Measurements from ENCODE around the gene LSAMP. TPM values are rescaled to one million over a fixed set of nuclear protein-coding genes. Genes with fewer than 3 reads are reported as not detected.

LSAMP gene
- polyA plus RNA-seq, 1 of the 3 experiments (the other 2 are of a cell fraction), result 6.6 TPM

DNA sequence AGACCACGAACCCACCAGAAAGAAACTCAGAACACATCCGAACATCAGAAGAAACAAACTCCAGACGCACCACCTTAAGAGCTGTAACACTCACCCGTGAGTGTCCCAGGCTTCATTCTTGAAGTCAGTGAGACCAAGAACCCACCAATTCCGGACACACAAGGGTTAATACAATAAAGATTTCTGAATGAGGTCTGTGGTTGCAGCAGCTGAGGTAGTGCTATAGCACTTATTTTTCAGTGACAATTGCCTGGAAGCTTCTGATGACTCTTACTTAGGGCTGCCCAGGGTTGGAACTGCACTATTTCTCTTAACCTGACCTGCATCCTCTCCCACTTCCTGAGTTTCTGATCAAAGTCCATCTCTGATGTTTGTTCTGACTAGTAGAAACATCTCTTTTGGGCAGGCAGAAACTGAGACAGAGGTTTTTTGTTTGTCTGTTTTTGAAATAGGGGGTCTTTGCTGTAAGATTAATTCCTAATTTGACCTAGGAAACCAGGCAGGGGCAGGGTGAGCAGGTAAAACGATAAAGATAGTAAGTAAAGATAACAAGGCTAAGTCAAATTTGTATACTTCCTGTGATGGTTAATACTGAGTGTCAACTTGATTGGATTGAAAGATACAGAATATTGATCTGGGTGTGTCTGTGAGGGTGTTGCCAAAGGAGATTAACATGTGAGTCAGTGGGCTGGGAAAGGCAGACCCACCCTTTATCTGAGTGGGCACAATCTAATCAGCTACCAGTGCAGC is 652.9 kb downstream of the LSAMP start:
- no peak overlapping the region for H3K4me3 ChIP-seq (ENCODE audit: low read depth in 2 of 2, low read length in 1 of 2)
- TF ChIP-seq JUND (IDR thresholded peaks at IDR 0.05) (no peak), SIN3A (IDR thresholded peaks at IDR 0.05; ENCODE audit: borderline replicate concordance, low read depth, low read length) (no peak), TAF1 (IDR thresholded peaks at IDR 0.05; ENCODE audit: borderline replicate concordance, low read depth, low read length) (no peak), FOXM1 (IDR thresholded peaks at IDR 0.05; ENCODE audit: low read depth) (no peak), MEF2A (IDR thresholded peaks at IDR 0.05; ENCODE audit: borderline replicate concordance, low read depth) (no peak), USF2 (IDR thresholded peaks at IDR 0.05; ENCODE audit: borderline replicate concordance, low read depth, low read length) (no peak), NFIC (IDR thresholded peaks at IDR 0.05; ENCODE audit: borderline replicate concordance) (no peak), RAD21 (IDR thresholded peaks at IDR 0.05; ENCODE audit: low read length) (no peak), NRF1 (IDR thresholded peaks at IDR 0.05; ENCODE audit: low read depth, low read length) (no peak), ELF1 (IDR thresholded peaks at IDR 0.05) (no peak), RCOR1 (IDR thresholded peaks at IDR 0.05; ENCODE audit: low read length) (no peak), GABPA (IDR thresholded peaks at IDR 0.05; ENCODE audit: low read depth) (no peak), CTCF (IDR thresholded peaks at IDR 0.05) (no peak), SMC3 (IDR thresholded peaks at IDR 0.05; ENCODE audit: low read depth, low read length) (no peak), EP300 (IDR thresholded peaks at IDR 0.05; ENCODE audit: borderline replicate concordance in 1 of 2, low read depth in 1 of 2, low read length in 1 of 2) (no peak)
- TF ChIP-seq, protein P1, sequence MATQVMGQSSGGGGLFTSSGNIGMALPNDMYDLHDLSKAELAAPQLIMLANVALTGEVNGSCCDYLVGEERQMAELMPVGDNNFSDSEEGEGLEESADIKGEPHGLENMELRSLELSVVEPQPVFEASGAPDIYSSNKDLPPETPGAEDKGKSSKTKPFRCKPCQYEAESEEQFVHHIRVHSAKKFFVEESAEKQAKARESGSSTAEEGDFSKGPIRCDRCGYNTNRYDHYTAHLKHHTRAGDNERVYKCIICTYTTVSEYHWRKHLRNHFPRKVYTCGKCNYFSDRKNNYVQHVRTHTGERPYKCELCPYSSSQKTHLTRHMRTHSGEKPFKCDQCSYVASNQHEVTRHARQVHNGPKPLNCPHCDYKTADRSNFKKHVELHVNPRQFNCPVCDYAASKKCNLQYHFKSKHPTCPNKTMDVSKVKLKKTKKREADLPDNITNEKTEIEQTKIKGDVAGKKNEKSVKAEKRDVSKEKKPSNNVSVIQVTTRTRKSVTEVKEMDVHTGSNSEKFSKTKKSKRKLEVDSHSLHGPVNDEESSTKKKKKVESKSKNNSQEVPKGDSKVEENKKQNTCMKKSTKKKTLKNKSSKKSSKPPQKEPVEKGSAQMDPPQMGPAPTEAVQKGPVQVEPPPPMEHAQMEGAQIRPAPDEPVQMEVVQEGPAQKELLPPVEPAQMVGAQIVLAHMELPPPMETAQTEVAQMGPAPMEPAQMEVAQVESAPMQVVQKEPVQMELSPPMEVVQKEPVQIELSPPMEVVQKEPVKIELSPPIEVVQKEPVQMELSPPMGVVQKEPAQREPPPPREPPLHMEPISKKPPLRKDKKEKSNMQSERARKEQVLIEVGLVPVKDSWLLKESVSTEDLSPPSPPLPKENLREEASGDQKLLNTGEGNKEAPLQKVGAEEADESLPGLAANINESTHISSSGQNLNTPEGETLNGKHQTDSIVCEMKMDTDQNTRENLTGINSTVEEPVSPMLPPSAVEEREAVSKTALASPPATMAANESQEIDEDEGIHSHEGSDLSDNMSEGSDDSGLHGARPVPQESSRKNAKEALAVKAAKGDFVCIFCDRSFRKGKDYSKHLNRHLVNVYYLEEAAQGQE (IDR thresholded peaks at IDR 0.05; ENCODE audit: low read depth, low read length), result no peak
- TF ChIP-seq, protein P2, sequence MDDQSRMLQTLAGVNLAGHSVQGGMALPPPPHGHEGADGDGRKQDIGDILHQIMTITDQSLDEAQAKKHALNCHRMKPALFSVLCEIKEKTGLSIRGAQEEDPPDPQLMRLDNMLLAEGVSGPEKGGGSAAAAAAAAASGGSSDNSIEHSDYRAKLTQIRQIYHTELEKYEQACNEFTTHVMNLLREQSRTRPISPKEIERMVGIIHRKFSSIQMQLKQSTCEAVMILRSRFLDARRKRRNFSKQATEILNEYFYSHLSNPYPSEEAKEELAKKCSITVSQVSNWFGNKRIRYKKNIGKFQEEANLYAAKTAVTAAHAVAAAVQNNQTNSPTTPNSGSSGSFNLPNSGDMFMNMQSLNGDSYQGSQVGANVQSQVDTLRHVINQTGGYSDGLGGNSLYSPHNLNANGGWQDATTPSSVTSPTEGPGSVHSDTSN (IDR thresholded peaks at IDR 0.05), result no peak
- TF ChIP-seq, protein P3, sequence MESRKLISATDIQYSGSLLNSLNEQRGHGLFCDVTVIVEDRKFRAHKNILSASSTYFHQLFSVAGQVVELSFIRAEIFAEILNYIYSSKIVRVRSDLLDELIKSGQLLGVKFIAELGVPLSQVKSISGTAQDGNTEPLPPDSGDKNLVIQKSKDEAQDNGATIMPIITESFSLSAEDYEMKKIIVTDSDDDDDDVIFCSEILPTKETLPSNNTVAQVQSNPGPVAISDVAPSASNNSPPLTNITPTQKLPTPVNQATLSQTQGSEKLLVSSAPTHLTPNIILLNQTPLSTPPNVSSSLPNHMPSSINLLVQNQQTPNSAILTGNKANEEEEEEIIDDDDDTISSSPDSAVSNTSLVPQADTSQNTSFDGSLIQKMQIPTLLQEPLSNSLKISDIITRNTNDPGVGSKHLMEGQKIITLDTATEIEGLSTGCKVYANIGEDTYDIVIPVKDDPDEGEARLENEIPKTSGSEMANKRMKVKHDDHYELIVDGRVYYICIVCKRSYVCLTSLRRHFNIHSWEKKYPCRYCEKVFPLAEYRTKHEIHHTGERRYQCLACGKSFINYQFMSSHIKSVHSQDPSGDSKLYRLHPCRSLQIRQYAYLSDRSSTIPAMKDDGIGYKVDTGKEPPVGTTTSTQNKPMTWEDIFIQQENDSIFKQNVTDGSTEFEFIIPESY (IDR thresholded peaks at IDR 0.05; ENCODE audit: borderline replicate concordance, low read depth), result no peak

More for the DNA sequence above, 652.9 kb downstream of the LSAMP start:
- no peaks in the 10 kb centered on the region for H3K79me2 ChIP-seq (ENCODE audit: insufficient read depth)
- H3K9me3 ChIP-seq, result no peaks in the 10 kb centered on the region
- WGBS (ENCODE audit: low lambda C conversion rate), result 83% methylated on average over 6 of the region's 6 CpGs
- no peaks in the 10 kb centered on the region for H3K36me3 ChIP-seq (replicated peaks in 1 of 2; ENCODE audit: control insufficient read depth in 1 of 2, insufficient read depth in 2 of 2, low read length in 1 of 2)
- H3K9me2 ChIP-seq, result no peaks in the 10 kb centered on the region
- no peak for DNase-seq
- no peak overlapping the region for H2AFZ ChIP-seq (ENCODE audit: low read depth)
- H3F3A ChIP-seq (replicated peaks; ENCODE audit: insufficient read depth), result peaks cover 36% of the 10 kb centered on the region
- H4K20me1 ChIP-seq (ENCODE audit: insufficient read depth), result no peaks in the 10 kb centered on the region
- ChIA-PET CTCF (interaction anchor here (1.5 kb wide), 1 partner anchor 9 kb away, joined by 3 read pairs; no protein-coding TSS in a partner anchor), POLR2A (no interaction called here)
- H3K4me1 ChIP-seq (ENCODE audit: control insufficient read depth in 1 of 2, insufficient read depth in 2 of 2, low read depth in 1 of 2, low read length in 1 of 2), result peaks cover 0 to 30% of the 10 kb centered on the region in 2 experiments; a peak in 3 of 4 replicates
- no peak overlapping the region for H3K9ac ChIP-seq
- H3K4me2 ChIP-seq, result 0 out of 2 replicates have a peak overlapping the region, but pooled peaks have one; percentile 0
- H3K27ac ChIP-seq (ENCODE audit: low read depth in 2 of 2, low read length in 1 of 2), result peak overlapping the region in 1 of 2 experiments; percentile 28; a peak in 2 of 4 replicates
- H3K27me3 ChIP-seq (ENCODE audit: insufficient read depth), result no peaks in the 10 kb centered on the region

Data from SK-N-SH (cell line).